ENCODE measurements around the gene ARFGEF3.
"Not testable (repeated sequence)": the region's sequence is repeated elsewhere in the genome, so short reads cannot be mapped to it uniquely, and the experiment has no call there.

Gene ARFGEF3

DNA sequence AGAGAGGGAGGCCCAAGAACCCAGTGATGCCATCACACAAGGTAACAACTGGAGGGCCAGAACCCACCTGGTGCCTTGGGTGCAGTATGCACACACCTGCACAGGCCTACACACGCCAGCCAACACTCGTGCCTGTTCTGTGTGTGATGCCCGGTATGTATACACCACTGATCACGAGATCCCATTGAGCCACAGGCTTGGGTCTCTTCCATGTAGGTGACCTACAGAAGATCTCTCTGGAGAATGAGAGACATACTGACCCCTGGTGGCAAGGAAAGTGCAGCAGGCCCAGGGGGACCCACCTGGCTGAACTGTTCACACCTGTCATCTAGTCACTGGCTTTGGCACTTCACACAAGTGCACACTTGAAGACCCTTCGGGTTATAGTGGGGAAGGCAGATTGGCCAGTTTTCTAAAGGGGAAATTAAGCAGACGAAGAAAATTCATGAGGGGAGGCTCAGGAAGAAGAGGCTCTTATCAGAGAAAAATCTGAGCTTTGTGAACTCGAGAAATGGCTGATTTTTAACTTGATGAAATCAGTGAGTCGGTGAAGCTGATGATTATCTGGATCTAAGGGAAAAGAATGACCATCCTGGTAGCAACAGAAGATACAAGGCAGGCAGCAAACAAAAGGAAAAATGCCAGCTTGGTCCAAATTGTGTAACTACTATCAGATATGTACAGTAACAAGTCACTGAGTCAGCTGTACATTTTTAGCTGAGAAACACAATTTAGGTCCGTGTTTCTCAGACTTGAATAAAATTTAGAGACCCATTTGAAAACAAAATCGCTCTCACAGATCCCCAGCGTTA lies 125.6 kb downstream of the ARFGEF3 start:
- peak; percentile 36 to 39 for DNase-seq

DNA sequence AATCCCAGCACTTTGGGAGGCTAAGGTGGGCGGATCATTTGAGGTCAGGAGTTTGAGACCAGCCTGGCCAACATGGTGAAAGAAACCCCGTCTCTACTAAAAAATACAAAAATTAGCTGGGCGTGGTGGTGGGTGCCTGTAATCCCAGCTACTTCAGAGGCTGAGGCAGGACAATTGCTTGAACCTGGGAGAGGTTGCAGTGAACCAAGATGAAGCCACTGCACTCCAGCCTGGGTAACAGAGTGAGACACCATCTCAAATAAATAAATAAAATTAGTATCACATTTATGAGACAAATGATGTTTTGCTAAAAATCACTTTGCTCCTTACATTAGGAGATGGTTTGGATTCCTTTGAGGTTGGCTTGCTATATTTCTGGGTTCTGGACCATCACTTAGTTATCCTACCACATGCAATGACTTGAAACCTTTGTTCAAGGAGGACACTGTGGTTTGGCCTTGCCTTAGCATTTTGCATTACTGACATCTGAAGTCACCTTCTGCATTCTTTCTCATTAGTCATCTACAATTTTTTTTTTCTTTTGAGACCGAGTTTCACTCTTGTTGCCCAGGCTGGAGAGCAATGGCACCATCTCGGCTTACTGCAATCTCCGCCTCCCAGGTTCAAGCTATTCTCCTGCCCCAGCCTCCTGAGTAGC lies 126.8 kb downstream of the ARFGEF3 start:
- DNase-seq, result not testable (repeated sequence)

DNA sequence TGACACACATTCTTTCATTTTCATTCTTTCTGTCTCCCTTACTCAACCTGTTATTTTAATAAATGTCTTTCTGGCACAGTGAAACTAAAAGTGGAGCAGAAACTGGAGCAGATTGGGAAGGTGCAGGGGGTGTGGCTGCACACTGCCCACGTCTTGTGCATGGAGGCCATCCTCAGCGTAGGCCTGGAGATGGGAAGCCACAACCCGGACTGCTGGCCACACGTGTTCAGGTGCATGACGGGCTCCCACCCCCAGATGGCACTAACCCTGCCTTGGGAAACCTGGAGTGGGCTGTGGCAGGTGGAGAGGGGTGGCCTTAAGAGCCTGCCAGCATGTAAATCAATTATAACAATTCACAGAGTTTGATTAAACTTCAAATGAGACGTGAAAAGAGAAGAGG lies 128.0 kb downstream of the ARFGEF3 start:
- DNase-seq, result no peak

DNA sequence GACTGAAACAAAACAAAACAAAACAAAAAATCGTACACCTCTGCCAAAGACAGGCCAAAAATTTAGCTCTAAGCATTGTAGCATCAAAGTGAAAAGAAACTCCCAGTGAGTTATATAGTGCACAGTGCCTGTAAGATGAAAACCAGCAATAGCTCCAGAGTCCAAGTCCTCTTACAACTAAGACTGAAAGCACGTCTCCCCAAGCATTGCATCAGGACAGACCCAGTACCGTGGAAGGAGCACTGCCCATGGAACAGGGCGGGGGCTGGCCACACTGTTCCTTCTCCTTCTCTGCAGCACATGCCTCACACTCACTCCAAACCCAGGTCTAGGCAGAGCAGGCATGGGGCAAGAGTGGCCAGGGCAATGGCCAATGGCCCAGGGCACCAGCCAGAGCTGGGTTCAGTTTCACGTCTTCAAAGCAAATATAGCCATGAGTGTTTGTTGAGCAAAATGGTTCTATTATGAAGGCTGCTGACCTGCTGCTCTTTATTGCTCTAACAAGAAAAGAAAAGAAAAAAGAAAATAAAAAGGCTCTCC lies 128.8 kb downstream of the ARFGEF3 start:
- no peak for DNase-seq

DNA sequence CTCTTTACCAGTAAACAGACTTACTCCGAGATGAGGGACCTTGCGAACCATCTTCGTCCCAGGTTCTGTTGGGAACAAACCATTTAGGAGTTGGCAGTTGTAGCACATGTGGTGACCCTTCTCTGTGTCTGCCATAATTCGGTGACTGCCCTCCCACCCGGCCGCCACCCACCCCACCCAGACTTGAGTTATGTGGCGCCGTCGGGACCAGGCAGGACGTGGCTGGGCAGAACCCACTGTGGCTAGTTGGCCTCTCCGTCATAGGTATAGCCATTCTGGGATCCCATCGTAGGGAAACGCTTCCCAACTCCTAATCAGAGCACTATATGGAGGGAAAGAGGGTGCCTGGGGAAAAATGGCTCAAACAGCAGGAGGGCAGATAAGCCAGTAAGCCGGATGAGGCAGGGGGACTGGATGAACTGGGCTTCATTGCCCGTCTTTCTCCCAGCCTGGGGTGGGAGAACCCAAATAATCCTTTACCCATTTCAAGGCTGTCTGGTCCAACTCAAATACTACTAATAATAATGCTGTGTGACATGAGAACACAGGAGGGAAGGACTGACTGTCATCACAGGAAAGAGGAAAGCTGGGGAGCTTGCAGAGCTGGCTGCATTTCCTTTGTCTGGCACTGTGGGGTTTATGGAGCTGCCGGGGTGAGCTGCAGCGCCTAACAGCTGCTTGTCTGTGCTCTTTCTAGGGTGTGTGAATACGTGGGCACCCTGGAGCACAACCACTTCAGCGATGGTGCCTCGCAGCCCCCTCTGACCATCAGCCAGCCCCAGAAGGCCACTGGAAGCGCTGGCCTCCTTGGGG lies 129.5 kb downstream of the ARFGEF3 start:
- DNase-seq, result no peak

DNA sequence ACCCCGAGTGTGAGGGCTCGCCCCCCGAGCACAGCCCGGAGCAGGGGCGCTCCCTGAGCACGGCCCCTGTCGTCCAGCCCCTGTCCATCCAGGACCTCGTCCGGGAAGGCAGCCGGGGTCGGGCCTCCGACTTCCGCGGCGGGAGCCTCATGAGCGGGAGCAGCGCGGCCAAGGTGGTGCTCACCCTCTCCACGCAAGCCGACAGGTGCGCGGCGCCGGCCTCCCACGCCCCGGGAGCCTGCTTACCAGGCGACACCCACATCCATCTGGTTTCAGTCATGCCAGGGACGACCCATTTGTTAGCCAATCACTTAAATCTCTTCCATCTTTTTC lies 130.1 kb downstream of the ARFGEF3 start:
- DNase-seq, result no peak

DNA sequence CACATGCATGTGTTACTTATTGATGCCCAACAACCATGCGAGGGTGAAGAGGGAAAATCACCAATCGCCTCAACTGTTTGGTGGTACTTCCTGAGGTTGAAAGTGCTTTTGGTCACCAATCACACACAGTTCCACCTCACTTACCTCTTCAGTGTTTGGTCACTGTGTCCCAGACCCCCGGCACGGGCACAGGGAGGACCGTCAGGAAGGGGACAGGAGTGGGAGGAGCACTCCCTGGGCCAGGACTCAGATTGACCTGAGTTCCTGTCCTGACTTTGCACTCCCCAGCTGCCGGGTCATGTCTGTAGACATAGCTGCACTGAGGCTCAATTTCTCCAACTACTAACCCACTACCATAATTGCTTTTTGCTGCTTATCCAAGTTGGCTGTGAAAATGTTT lies 130.7 kb downstream of the ARFGEF3 start:
- no peak for DNase-seq

DNA sequence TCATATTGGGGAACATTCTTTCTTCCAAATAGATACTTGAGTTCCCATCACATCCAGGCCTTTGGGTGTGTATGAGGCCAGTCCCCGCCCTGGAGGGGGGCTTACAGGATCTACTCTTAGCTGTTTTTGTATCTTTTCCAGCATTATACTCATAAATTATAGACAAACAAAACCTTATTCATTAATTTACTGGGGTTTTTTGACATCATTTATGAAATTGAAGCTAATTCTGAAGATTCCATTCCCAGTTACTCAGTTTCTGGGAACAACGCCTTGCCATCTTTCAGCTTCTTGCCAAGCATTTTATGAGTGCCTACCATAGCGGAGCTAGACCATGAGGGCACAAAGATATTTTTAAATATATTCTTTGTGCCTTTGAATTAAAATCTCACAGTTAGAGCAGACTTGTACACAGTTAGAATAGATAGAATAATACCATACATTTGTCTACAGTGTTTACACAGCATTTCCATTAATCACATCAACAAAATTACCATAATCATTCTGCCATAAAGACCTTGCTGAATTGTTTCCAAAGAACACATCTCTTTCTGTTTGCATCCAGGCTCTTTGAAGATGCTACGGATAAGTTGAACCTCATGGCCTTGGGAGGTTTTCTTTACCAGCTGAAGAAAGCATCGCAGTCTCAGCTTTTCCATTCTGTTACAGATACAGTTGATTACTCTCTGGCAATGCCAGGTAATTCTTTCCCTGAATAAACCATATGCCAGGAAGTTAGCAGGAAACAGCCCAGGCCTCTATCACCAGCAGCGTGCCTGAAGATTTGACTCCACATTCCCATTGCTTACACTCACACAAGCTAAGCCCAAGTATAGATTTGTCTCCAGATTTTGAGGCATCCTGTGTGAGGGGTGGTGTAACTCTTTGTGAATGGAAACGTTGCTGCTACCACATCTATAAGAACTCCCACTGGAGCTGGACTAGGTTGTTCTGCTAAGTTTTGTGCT lies 132.0 kb downstream of the ARFGEF3 start:
- no peak for DNase-seq

DNA sequence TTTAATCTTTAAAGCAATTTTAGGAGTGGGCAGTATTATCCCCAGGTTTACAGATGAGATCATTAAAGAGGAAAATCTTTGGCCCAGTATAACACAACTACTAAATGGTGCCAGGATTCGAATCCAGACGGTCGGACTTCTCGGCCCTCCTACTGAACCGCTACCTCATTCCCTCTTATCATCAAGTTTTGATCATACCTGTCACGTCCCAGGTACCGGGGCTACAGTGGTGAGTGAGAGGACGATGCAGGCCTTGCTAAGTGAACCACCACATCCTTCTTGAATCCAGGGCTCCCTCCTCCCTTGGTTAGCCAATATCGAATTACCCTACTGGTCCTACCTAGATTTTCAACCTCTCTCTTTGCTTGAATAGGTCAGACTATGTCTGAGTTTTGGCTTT lies 134.6 kb downstream of the ARFGEF3 start:
- DNase-seq, result no peak

DNA sequence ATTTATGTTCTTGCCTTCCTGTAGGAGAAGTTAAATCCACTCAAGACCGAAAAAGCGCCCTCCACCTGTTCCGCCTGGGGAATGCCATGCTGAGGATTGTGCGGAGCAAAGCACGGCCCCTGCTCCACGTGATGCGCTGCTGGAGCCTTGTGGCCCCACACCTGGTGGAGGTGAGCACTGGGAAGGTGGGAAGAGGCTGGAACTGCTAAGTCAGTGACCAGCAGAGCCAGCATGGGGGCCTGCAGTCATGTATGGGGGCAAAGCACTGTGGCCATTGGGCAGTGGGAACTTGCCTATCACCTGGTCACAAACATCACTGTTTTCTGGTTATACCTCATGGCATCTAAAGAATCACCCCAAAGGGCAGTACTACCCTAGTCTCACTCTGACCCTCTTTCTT lies 135.0 kb downstream of the ARFGEF3 start:
- no peak for DNase-seq

DNA sequence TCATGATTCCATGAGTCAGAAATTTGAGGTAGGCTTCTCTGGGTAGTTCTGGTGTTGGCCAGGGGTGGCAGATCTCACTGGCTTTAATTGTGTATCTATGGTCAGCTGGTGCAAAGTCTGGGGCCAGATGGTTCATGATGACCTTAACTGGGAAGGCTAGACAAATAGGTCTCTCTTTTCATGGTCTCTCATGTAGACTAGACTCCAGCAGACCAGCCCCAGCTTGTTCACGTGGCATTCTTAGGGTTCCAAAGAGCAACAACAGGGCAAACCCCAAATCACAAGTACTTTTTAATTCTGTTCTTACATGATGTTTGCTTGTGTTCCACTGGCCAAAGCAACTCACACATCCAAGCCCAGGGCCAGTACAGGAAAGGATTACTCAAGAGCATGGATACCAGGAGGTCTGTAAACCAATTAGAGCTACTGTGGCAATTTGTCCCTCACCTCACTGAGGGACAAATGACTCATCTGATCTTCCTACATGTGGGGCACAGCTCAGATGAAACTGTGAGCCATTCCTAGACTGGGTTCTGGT lies 136.1 kb downstream of the ARFGEF3 start:
- DNase-seq, result no peak

DNA sequence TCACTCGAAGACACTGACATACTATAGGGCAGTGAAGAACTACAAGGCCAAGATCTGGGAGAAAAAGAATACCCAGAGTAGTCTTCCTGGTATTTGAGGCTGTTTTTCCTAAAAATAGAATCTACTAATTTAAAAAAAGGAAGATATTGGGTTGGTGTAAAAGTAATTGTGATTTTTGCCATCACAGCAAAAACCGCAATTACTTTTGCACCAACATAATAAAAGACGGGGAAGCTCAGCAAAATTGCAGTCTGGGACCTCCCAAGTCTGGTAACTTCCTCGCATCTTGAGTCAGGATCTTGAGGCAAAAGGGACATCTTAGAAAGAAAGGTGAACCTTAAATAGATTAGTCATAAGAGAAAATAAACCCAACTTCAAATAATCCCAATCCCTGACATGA lies 138.7 kb downstream of the ARFGEF3 start:
- DNase-seq, result no peak

DNA sequence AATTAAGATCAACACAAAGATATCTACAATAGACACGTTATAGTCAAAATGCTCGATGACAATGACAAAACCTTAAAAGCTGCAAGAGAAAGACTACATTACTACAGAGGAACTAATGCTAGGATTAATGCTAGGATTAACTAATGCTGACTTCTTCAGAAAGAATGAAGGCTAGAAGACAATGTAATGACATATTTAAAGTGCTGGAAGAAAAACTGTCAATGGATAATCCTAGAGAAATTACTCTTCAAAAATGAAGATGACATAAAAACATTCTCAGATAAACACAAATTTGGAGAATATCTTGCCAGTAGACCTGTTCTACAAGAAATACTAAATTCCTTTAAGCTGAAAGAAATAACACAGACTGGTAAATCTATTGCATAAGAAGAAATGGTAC lies 140.8 kb downstream of the ARFGEF3 start:
- DNase-seq, result no peak

DNA sequence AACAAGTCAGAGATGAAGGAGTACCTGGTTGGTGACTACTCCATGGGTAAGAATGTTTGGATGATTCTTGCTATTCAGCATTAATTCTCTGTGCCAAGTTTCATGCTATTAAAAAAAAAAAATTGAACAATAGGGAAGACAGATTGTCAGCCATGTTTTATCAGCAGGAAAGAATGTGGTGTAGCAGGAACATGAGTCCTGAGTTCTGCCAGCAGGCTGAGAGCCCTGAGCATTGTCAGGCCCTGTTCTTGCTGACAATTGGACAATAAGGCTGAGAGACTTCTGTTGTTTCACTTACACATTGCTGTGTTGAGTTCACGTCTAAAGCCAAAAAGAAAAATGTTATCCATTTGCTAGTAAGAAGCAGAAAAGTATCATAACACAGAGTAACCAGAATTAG lies 145.6 kb downstream of the ARFGEF3 start:
- no peak for DNase-seq

DNA sequence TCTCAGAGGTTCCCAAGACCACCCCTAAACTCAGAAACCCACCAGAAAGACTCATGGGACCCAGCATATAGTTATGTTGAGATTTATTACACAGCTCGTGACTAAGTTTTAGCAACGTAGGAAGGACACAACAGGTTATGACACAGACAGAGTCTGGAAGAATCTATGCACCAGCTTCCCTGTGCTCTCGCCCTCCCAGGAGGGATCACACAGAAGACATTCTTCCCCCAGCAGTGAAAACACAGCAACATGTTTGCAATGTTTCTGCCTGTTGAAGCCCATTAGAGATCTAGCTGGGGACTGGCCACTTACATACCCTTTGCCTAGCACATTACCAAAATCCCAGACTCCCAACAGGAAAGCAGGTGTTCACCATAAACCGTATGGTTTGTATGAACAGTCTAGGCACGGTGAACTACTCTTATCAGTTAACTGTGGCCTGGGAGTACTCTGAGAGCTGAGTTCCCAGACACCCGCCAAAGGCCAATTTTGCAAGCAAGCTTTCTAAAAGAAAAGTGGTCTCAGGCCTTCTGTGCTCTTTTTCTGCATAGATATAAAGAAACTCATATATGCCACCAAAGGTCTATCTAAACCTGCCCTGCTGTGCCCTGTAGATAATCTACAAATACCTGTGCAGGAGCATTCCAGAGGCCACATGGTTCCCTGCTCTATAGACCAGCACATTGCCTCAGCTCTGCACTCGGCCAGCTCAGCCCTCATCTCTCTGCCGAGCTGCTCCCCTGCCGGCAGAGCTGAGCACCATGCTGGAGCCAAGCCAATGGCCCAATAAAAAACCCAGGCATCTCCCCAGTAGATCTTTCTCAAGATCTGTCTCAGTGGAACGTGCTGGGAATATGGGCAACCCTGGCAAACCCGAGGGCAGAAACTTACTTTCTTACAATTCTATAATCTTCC lies 146.3 kb downstream of the ARFGEF3 start:
- no peak for DNase-seq

DNA sequence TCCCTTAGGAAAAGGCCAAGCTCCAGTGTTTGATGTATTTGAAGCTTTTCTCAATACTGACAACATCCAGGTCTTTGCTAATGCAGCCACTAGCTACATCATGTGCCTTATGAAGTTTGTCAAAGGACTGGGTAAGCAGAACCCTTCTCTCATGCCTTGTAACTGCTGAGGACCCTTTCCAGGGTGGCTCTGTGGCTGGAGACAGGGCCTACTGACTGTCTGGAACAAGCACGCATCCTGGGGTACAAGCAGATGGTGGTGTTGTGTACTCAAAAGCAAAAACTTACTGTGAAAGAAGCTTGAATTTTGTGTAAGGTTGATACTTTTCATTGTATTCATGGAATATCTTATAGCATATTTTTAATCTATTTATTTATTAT lies 147.0 kb downstream of the ARFGEF3 start:
- DNase-seq, result no peak

DNA sequence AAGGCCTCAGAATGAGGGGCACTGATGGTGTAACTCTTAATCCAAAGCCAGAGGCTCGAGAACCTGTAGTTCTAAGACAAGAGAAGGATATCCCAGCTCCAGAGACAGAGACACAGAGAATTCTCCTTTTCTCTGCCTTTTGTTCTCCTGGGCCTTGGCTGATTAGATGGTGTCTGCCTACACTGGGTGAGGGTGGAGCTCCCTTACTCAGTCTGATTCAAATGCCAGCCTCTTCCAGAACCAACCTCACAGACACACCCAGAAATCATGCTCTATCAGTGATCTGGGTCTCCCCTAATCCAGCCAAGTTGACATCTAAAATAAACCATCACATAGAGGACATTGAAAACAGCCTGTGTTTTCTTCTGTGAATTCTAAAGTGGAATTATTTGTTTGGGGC lies 148.0 kb downstream of the ARFGEF3 start:
- DNase-seq, result no peak

DNA sequence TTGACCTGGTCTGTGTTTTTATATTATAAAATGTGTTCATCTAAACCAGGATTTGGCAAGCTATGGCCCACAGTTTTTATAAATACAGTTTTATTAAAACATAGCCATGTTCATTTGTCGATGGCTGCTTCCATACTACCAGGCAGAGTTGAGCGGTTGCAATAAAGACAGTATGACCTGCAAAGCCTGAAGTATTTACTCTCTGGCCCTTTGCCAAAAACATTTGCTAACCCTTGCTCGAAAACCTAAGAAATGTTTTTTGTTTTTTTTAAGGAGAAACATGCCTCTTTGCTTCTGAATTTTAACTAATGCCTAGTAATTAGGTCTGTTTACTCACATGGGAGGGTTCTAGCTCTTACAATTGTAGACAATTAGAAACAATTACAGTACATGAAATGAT lies 148.6 kb downstream of the ARFGEF3 start:
- no peak for DNase-seq

DNA sequence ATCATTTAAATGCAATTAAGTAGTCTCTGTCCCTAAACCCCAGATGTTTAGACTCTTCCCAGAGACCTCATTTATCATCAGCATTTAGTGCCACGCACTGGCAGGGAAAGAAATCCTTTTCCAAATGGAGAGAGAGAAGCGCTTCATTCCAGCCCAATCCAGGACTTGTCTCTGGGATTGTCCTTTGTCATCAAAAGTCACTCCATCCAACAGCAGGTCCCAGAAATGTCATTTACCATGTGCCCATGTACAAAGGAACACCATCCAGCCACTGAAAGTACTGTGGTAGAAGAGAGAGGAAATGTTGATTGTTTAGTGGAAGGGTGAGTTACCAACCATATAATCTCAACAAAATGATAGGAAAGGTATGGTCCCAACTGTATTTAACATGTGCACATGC lies 149.1 kb downstream of the ARFGEF3 start:
- no peak for DNase-seq

DNA sequence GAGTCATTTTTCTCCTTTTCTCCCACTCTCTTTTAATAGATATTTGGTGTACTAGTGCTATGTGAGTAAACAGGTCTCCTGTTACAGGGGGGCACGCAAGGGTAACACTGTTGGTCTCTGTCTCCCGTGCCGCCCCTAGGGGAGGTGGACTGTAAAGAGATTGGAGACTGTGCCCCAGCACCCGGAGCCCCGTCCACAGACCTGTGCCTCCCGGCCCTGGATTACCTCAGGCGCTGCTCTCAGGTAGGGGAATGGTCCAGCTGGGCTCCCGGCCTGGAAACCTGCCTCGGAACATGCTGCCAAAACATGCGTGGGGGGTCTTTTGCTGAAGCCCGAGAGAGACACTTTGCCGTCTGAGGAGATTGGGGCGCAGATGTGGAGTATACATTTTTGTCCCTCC lies 149.5 kb downstream of the ARFGEF3 start:
- DNase-seq, result no peak

DNA sequence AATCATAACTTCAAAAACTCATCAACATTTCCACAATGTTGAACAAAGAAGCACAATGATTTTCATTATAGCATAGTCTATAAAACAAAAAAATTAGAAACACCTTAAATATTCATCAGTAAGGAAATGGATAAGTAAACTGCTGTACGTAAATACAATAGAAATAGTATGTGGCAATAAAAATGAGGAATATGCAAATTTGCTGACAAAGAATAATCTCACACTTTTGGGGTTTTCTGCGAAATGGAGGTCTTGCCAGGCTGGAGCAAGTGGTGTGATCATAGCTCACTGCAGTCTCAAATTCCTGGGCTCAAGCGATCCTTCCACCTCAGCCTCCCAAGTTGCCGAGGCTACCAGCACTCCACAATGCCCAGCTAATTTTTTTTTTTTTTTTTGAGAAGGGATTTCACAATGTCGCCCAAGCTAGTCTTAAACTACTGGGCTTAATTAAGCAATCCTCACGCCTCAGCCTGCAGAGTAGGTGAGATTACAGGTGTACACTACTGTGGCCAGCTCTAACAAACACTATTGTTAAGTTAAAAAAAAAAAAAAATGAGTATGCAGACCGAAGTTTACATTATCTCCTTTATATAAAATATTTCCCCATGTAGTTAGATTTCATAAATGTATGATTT lies 157.1 kb downstream of the ARFGEF3 start:
- no peak for DNase-seq
